PFSK-1 (cell line): ENCODE measurements around the gene SLIT3.

Experiments
- FOXP2 ChIP-seq: optimal IDR thresholded peaks from 2 replicates; pipeline ENCODE3; 2011; ENCODE audit warnings: borderline replicate concordance, control low read depth, inconsistent platforms; ENCODE audit not compliant: insufficient read depth; ENCODE audit errors: extremely low read length, extremely low read depth
- POLR2AphosphoS5 ChIP-seq: IDR thresholded peaks from 2 replicates; pipeline ENCODE4 v1.6.1; 2012; ENCODE audit warnings: low read depth, mild to moderate bottlenecking, control low read depth, low read length, moderate library complexity
- SIN3A ChIP-seq: IDR thresholded peaks from 2 replicates; pipeline ENCODE4 v1.6.1; 2012; ENCODE audit warnings: mild to moderate bottlenecking, low read length, moderate library complexity, borderline replicate concordance; ENCODE audit not compliant: insufficient read depth
- TAF1 ChIP-seq: IDR thresholded peaks from 2 replicates; pipeline ENCODE4 v1.6.1; 2012; ENCODE audit warnings: low read length, control low read depth, borderline replicate concordance; ENCODE audit not compliant: insufficient read depth
- TF ChIP-seq, protein P1 (sequence below), 2 experiments: IDR thresholded peaks; 2 replicates each; pipeline versions ENCODE4 v1.6.1 to v1.8.0; 2011 to 2012; ENCODE audit warnings: low read depth in 2 of 2, low read length in 2 of 2, control low read depth in 1 of 2, inconsistent platforms in 1 of 2, mild to moderate bottlenecking in 1 of 2, moderate library complexity in 1 of 2; ENCODE audit not compliant: insufficient read depth in 1 of 2

Gene SLIT3

DNA sequence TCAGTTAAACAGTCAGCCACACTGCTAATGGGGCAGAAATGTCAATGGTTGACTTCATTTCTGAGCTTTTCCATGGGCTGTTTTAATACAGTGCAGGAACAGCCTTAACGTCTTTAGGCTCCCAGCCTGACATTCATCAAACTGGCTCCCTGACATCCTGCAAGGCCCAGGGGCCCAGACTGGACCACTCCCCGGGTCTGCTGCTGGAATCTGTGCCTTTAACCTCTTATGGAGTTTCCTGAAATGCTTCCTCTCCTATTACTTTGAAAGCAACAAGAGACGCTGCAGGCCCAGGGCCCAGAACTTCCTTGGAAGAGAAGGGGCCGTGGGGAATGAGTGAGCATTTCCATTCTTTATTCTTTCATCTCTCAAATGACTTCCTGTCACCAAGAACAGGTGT is 504.9 kb downstream of the SLIT3 start:
- TF ChIP-seq POLR2AphosphoS5 (no peak), SIN3A (no peak), TAF1 (no peak), FOXP2 (no peak)
- TF ChIP-seq, protein P1, sequence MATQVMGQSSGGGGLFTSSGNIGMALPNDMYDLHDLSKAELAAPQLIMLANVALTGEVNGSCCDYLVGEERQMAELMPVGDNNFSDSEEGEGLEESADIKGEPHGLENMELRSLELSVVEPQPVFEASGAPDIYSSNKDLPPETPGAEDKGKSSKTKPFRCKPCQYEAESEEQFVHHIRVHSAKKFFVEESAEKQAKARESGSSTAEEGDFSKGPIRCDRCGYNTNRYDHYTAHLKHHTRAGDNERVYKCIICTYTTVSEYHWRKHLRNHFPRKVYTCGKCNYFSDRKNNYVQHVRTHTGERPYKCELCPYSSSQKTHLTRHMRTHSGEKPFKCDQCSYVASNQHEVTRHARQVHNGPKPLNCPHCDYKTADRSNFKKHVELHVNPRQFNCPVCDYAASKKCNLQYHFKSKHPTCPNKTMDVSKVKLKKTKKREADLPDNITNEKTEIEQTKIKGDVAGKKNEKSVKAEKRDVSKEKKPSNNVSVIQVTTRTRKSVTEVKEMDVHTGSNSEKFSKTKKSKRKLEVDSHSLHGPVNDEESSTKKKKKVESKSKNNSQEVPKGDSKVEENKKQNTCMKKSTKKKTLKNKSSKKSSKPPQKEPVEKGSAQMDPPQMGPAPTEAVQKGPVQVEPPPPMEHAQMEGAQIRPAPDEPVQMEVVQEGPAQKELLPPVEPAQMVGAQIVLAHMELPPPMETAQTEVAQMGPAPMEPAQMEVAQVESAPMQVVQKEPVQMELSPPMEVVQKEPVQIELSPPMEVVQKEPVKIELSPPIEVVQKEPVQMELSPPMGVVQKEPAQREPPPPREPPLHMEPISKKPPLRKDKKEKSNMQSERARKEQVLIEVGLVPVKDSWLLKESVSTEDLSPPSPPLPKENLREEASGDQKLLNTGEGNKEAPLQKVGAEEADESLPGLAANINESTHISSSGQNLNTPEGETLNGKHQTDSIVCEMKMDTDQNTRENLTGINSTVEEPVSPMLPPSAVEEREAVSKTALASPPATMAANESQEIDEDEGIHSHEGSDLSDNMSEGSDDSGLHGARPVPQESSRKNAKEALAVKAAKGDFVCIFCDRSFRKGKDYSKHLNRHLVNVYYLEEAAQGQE (IDR thresholded peaks at IDR 0.05; ENCODE audit: insufficient read depth in 1 of 2, low read depth in 2 of 2, low read length in 2 of 2) = no peak

DNA sequence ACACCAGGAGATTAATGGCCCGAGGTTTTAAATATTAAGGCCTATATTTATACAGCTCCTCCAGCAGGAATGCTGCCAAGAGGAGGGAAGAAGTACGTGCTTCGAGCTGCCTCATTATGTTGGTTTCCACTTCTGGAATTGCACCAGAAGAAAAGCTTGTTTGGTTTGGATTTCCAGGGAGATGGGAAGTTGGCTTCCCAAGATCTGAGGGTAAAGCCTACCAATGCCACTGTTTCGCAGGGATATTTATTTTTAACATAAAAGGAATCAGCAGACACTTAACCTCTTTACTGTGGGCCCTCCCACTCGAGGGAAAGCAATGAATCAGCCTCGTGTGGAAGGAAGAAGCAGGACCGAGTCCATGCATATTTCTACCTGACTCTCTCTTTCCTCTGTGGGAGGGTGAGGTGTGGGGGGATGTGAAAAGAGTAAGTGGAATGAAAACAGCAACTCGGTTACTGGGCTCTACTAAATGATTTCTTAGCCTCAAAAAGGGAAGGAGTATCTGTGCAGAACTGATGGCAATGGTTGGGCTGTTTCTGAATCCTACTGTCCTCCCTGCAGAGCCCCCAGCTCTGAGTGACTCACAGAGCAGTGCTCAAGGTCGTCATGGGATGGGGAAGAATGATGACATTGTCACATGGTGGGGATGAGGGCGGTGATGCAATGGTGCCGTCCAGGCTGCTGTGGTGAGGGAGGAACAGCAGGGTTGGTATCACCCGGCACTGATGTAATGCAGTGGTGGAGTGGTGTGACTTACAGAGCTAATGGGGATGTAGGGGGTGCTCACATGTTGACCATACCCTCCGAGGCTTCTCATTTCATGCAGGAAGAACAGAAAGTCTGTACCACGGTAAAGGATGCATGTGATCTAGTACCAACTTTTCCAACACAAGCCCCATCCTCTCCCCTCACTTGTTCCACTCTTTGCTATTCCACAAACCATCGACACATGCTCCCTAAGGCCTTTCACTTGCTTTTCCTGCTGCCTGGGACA is 506.8 kb downstream of the SLIT3 start:
- TF ChIP-seq SIN3A (no peak), POLR2AphosphoS5 (no peak), TAF1 (no peak), FOXP2 (no peak)
- TF ChIP-seq, protein P1 (IDR thresholded peaks at IDR 0.05; ENCODE audit: insufficient read depth in 1 of 2, low read depth in 2 of 2, low read length in 2 of 2) = no peak

DNA sequence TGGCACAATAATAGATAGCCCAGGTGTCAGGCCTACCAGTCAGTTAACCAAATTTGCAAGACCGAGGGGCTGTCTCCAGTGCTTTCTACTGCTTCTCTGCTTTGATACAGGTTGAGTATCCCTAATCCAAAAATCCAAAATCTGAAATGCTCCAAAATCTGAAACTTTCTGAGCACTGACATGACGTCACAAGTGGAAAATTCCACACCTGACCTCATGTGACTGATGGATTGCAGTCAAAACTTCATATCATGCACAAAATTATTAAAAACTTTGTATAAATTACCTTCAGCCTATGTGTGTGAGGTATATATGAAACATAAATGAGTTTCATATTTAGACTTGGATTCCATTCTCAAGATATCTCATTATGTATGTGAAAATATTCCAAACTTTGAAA is 508.3 kb downstream of the SLIT3 start:
- TF ChIP-seq FOXP2 = no peak
- no peak for TF ChIP-seq TAF1
- TF ChIP-seq SIN3A = no peak
- TF ChIP-seq, protein P1 (IDR thresholded peaks at IDR 0.05; ENCODE audit: insufficient read depth in 1 of 2, low read depth in 2 of 2, low read length in 2 of 2) = no peak

- no peak for TF ChIP-seq POLR2AphosphoS5
- no peak for TF ChIP-seq TAF1
- TF ChIP-seq, protein P1 (IDR thresholded peaks at IDR 0.05; ENCODE audit: insufficient read depth in 1 of 2, low read depth in 2 of 2, low read length in 2 of 2) = no peak
- TF ChIP-seq FOXP2 = no peak
- no peak for TF ChIP-seq SIN3A
These were observed 510.2 kb downstream of the SLIT3 start for GRCh38 chr5:168790671-168791250.
